ENCODE data around the gene SRRM1.

SRRM1 gene

GRCh38 chr1:24642481-24643362 is at the start of gene SRRM1:
Gene SRRM1, plus strand, starts transcription at chr1:24643302. Its CDS starts 25 bp downstream, at chr1:24643327.
- peak; percentile 99 for DNase-seq (ENCODE audit: low spot score)

GRCh38 chr1:24594328-24594598 is 48.8 kb upstream of the SRRM1 start:
- DNase-seq (ENCODE audit: low spot score) = no peak

- DNase-seq (ENCODE audit: low spot score) = no peak
Observed at GRCh38 chr1:24596401-24596880, 46.7 kb upstream of the SRRM1 start.

GRCh38 chr1:24599265-24599664 is 43.8 kb upstream of the SRRM1 start:
- DNase-seq (ENCODE audit: low spot score) = no peak

GRCh38 chr1:24600551-24600950 is 42.6 kb upstream of the SRRM1 start:
- no peak for DNase-seq (ENCODE audit: low spot score)

- no peak for DNase-seq (ENCODE audit: low spot score)
Observed at GRCh38 chr1:24605534-24606295, 37.4 kb upstream of the SRRM1 start.

GRCh38 chr1:24606296-24606605 is 36.9 kb upstream of the SRRM1 start:
- no peak for DNase-seq (ENCODE audit: low spot score)

GRCh38 chr1:24606621-24607020 is 36.5 kb upstream of the SRRM1 start:
- no peak for DNase-seq (ENCODE audit: low spot score)

- no peak for DNase-seq (ENCODE audit: low spot score)
Observed at GRCh38 chr1:24609949-24610517, 33.1 kb upstream of the SRRM1 start.

- no peak for DNase-seq (ENCODE audit: low spot score)
Observed at GRCh38 chr1:24619376-24619775, 23.7 kb upstream of the SRRM1 start.

GRCh38 chr1:24620678-24621077 is 22.4 kb upstream of the SRRM1 start:
- DNase-seq (ENCODE audit: low spot score) = no peak

- DNase-seq (ENCODE audit: low spot score) = no peak
Observed at GRCh38 chr1:24621121-24621520, 22.0 kb upstream of the SRRM1 start.

GRCh38 chr1:24622218-24622617 is 20.9 kb upstream of the SRRM1 start:
- DNase-seq (ENCODE audit: low spot score) = no peak

- DNase-seq (ENCODE audit: low spot score) = no peak
Observed at GRCh38 chr1:24632832-24633175, 10.3 kb upstream of the SRRM1 start.

GRCh38 chr1:24635195-24635843 is 7.8 kb upstream of the SRRM1 start:
- DNase-seq (ENCODE audit: low spot score) = peak; percentile 66

GRCh38 chr1:24636661-24637357 is 6.3 kb upstream of the SRRM1 start:
- no peak for DNase-seq (ENCODE audit: low spot score)

GRCh38 chr1:24639094-24639493 is 4.0 kb upstream of the SRRM1 start:
- no peak for DNase-seq (ENCODE audit: low spot score)

GRCh38 chr1:24639881-24640280 is 3.2 kb upstream of the SRRM1 start:
- DNase-seq (ENCODE audit: low spot score) = no peak

GRCh38 chr1:24640288-24640687 is 2.8 kb upstream of the SRRM1 start:
- DNase-seq (ENCODE audit: low spot score) = no peak

GRCh38 chr1:24641646-24642151 is 1.4 kb upstream of the SRRM1 start:
- DNase-seq (ENCODE audit: low spot score) = peak; percentile 32

GRCh38 chr1:24643363-24644099 is 429 bp downstream of the SRRM1 start:
- DNase-seq (ENCODE audit: low spot score) = no peak

All from CD4-positive, alpha-beta T cell treated with Interleukin-2 at 100 ng/mL for 4 hours (primary cell).